ENCODE measurements around the gene GFER. TPM values are rescaled to one million over a fixed set of nuclear protein-coding genes. Genes with fewer than 3 reads are reported as not detected.

GFER gene
- total and polyA plus RNA-seq, 9 of the 15 experiments (the other 6 are each of a cell fraction or from before 2014, with no cell fraction given): 4.3 to 53.7 (median 19.8) TPM

DNA sequence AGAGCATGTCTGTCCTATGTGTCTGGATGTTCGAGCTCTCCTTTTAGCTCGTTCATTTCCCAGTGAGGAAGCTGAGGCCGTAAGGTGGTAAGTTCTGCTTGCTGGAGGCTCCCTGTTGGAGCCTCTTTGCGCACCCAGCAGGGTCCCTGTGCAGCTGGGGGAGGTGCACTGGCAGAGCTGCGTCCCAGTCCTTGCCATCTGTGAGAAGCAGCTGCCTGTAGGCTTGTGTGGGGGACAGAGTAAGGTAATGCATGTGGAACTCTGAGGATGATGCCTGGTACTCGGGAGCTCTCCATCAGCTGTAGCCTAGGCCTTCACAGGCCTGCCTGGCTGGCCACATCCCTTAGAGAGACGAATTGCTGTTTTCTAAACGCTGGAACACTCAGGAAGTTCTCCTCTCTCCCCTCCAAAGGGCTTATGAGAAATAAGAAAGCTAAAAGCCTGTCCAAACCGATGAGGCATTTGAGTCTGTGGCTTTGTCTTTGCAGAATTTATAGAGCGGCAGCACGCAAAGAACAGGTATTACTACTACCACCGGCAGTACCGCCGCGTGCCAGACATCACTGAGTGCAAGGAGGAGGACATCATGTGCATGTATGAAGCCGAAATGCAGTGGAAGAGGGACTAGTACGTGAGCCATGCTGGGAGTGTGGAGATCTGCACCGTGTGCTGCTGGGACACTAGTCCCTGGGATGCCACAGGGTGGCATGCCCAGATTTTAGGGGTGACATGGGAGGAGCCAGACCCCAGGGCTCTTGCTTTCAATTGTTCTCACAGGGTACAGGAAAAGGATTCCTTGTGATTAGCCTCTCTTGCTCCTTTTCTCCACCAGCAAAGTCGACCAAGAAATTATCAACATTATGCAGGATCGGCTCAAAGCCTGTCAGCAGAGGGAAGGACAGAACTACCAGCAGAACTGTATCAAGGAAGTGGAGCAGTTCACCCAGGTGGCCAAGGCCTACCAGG is 23.0 kb upstream of the GFER start (continued):
- TF ChIP-seq, protein P1, sequence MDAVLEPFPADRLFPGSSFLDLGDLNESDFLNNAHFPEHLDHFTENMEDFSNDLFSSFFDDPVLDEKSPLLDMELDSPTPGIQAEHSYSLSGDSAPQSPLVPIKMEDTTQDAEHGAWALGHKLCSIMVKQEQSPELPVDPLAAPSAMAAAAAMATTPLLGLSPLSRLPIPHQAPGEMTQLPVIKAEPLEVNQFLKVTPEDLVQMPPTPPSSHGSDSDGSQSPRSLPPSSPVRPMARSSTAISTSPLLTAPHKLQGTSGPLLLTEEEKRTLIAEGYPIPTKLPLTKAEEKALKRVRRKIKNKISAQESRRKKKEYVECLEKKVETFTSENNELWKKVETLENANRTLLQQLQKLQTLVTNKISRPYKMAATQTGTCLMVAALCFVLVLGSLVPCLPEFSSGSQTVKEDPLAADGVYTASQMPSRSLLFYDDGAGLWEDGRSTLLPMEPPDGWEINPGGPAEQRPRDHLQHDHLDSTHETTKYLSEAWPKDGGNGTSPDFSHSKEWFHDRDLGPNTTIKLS (IDR thresholded peaks at IDR 0.05; ENCODE audit: borderline replicate concordance, low read depth): no peak
- TF ChIP-seq ZNF696 (CRISPR knock-in tag; conservative IDR thresholded peaks at IDR 0.05) (peak; percentile 14; the same call in 1 of the 2 replicates), ARHGAP35 (IDR thresholded peaks at IDR 0.05; ENCODE audit: partially characterized antibody) (no peak), ZKSCAN8 (CRISPR knock-in tag; IDR thresholded peaks at IDR 0.05) (no peak), SOX6 (IDR thresholded peaks at IDR 0.05) (0 out of 2 replicates have a peak, but pooled peaks have one; percentile 26), RBM34 (IDR thresholded peaks at IDR 0.05; ENCODE audit: borderline replicate concordance, insufficient read depth, low read length) (no peak), SIN3B (IDR thresholded peaks at IDR 0.05; ENCODE audit: low read depth) (no peak), MCM7 (IDR thresholded peaks at IDR 0.05) (no peak), ZNF695 (CRISPR knock-in tag; IDR thresholded peaks at IDR 0.05) (0 out of 2 replicates have a peak, but pooled peaks have one; percentile 52), ZNF589 (CRISPR knock-in tag; IDR thresholded peaks at IDR 0.05; ENCODE audit: low read depth) (no peak), DMBX1 (CRISPR knock-in tag; IDR thresholded peaks at IDR 0.05; ENCODE audit: borderline replicate concordance) (no peak)
- TF ChIP-seq, protein P2, sequence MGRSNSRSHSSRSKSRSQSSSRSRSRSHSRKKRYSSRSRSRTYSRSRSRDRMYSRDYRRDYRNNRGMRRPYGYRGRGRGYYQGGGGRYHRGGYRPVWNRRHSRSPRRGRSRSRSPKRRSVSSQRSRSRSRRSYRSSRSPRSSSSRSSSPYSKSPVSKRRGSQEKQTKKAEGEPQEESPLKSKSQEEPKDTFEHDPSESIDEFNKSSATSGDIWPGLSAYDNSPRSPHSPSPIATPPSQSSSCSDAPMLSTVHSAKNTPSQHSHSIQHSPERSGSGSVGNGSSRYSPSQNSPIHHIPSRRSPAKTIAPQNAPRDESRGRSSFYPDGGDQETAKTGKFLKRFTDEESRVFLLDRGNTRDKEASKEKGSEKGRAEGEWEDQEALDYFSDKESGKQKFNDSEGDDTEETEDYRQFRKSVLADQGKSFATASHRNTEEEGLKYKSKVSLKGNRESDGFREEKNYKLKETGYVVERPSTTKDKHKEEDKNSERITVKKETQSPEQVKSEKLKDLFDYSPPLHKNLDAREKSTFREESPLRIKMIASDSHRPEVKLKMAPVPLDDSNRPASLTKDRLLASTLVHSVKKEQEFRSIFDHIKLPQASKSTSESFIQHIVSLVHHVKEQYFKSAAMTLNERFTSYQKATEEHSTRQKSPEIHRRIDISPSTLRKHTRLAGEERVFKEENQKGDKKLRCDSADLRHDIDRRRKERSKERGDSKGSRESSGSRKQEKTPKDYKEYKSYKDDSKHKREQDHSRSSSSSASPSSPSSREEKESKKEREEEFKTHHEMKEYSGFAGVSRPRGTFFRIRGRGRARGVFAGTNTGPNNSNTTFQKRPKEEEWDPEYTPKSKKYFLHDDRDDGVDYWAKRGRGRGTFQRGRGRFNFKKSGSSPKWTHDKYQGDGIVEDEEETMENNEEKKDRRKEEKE (IDR thresholded peaks at IDR 0.05; ENCODE audit: borderline replicate concordance in 1 of 2, control insufficient read depth in 1 of 2, low read depth in 2 of 2, low read length in 1 of 2): peak; percentile 44 to 83; a peak in 2 of 4 replicates
- TF ChIP-seq, protein P3, sequence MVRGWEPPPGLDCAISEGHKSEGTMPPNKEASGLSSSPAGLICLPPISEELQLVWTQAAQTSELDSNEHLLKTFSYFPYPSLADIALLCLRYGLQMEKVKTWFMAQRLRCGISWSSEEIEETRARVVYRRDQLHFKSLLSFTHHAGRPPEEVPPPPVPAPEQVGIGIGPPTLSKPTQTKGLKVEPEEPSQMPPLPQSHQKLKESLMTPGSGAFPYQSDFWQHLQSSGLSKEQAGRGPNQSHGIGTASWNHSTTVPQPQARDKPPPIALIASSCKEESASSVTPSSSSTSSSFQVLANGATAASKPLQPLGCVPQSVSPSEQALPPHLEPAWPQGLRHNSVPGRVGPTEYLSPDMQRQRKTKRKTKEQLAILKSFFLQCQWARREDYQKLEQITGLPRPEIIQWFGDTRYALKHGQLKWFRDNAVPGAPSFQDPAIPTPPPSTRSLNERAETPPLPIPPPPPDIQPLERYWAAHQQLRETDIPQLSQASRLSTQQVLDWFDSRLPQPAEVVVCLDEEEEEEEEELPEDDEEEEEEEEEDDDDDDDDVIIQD (CRISPR knock-in tag; IDR thresholded peaks at IDR 0.05): no peak
- TF ChIP-seq, protein P4, sequence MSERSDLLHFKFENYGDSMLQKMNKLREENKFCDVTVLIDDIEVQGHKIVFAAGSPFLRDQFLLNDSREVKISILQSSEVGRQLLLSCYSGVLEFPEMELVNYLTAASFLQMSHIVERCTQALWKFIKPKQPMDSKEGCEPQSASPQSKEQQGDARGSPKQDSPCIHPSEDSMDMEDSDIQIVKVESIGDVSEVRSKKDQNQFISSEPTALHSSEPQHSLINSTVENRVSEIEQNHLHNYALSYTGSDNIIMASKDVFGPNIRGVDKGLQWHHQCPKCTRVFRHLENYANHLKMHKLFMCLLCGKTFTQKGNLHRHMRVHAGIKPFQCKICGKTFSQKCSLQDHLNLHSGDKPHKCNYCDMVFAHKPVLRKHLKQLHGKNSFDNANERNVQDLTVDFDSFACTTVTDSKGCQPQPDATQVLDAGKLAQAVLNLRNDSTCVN (CRISPR knock-in tag; IDR thresholded peaks at IDR 0.05): no peak
- TF ChIP-seq, protein P5, sequence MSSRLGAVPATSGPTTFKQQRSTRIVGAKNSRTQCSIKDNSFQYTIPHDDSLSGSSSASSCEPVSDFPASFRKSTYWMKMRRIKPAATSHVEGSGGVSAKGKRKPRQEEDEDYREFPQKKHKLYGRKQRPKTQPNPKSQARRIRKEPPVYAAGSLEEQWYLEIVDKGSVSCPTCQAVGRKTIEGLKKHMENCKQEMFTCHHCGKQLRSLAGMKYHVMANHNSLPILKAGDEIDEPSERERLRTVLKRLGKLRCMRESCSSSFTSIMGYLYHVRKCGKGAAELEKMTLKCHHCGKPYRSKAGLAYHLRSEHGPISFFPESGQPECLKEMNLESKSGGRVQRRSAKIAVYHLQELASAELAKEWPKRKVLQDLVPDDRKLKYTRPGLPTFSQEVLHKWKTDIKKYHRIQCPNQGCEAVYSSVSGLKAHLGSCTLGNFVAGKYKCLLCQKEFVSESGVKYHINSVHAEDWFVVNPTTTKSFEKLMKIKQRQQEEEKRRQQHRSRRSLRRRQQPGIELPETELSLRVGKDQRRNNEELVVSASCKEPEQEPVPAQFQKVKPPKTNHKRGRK (tag; IDR thresholded peaks at IDR 0.05): no peak
- TF ChIP-seq, protein P6, sequence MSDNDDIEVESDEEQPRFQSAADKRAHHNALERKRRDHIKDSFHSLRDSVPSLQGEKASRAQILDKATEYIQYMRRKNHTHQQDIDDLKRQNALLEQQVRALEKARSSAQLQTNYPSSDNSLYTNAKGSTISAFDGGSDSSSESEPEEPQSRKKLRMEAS (CRISPR knock-in tag; IDR thresholded peaks at IDR 0.05): peak; percentile 61; the same call in 1 of the 2 replicates
